MV-4-11 (cell line): ENCODE data around the gene CORIN.
A peak's percentile ranks its signal among the peaks of the same experiment; 100 is the strongest.

Experiments used
- DNase-seq: peaks from one replicate; lab custom pipeline; 2025; lab: John Stamatoyannopoulos, UW

Gene CORIN, protein sequence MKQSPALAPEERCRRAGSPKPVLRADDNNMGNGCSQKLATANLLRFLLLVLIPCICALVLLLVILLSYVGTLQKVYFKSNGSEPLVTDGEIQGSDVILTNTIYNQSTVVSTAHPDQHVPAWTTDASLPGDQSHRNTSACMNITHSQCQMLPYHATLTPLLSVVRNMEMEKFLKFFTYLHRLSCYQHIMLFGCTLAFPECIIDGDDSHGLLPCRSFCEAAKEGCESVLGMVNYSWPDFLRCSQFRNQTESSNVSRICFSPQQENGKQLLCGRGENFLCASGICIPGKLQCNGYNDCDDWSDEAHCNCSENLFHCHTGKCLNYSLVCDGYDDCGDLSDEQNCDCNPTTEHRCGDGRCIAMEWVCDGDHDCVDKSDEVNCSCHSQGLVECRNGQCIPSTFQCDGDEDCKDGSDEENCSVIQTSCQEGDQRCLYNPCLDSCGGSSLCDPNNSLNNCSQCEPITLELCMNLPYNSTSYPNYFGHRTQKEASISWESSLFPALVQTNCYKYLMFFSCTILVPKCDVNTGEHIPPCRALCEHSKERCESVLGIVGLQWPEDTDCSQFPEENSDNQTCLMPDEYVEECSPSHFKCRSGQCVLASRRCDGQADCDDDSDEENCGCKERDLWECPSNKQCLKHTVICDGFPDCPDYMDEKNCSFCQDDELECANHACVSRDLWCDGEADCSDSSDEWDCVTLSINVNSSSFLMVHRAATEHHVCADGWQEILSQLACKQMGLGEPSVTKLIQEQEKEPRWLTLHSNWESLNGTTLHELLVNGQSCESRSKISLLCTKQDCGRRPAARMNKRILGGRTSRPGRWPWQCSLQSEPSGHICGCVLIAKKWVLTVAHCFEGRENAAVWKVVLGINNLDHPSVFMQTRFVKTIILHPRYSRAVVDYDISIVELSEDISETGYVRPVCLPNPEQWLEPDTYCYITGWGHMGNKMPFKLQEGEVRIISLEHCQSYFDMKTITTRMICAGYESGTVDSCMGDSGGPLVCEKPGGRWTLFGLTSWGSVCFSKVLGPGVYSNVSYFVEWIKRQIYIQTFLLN

GRCh38 chr4:47837908-47838294 lies at the start of gene CORIN:
TSS of gene CORIN (minus strand) at chr4:47838067. CDS start at chr4:47837949, 118 bp downstream.
- DNase-seq, result no peak

- no peak for DNase-seq
Observed at GRCh38 chr4:47882228-47882627, 44.4 kb upstream of the CORIN start.

DNA sequence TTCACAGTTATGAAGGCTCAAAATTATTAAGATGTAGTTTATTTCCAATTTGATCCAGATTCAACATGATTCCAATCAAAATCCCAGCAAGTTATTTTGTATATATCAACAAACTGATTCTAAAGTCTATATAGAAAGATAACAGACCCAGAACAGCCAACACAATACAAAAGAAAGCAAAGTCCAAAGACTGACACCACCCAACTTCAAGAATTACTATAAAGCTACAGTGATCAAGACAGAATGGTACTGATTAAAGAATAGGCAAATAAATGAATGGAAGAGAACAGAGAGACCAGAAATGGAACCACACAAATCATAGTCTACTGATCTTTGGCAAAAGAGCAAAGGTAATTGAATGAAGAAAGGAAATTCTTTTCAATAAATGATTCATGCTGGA lies 41.6 kb upstream of the CORIN start:
- no peak for DNase-seq

DNA sequence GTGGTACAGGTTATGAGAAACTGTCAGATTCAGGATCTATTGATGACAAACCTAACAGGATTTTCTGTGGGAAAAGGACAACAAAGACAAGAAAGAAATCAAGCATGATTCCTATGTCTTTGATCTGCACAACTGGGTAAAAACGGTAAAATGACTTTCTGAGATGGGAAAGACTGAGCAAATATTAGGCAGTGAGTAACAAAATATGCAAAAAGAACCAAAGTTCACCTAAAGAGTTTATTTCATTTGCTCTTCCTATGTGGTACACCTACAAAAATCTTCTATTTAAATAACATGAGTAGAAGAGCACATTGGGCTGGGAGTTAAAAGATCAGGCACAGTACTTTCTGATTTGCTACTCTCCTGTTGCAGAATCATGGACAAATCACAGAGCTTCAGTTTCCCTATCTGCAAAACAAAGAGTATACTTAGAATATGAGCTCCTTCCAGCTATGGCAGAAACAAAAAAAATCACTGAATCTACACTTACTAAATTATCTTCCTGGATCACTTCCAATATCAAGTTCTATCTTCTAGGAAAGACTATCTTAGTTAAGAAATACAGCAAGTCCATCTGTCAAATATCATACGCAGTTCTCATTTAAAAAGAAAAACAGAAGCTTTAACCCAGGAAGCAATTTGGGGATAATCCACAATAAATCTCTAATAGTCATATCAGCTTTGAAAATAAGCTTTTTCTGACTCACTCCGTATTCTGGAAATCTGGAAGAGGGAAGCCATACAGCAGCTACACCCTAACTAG lies 39.1 kb upstream of the CORIN start:
- DNase-seq, result no peak

GRCh38 chr4:47876310-47876709 lies 38.4 kb upstream of the CORIN start:
- no peak for DNase-seq

DNA sequence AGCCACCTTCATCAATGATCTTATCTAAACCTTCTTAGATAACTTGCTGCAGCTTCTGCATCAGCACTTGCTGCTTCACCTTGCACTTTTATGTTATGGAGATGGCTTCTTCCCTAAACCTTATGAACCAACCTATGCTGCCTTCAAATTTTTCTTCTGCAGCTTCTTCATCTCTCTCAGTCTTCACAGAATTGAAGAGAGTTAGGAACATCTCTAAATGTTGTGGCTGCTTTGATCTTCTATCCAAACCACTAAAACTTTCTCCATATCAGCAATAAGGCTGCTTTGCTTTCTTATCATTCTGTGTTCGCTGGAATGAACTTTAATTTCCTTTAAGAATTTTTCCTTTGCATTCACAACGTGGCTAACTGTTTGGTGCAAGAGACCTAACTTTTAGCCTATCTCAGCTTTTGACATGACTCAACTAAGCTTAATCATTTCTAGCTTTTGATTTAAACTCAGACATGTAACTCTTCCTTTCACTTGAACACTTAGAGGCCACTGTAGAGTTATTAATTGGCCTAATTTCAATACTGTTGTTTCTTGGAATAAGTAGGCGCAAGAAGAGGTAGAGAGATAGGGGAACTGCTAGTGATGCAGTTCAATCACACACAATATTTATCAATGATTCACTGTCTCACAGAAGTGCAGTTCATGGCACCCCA lies 36.1 kb upstream of the CORIN start:
- no peak for DNase-seq

- DNase-seq, result no peak
Observed at GRCh38 chr4:47863486-47863885, 25.6 kb upstream of the CORIN start.

DNA sequence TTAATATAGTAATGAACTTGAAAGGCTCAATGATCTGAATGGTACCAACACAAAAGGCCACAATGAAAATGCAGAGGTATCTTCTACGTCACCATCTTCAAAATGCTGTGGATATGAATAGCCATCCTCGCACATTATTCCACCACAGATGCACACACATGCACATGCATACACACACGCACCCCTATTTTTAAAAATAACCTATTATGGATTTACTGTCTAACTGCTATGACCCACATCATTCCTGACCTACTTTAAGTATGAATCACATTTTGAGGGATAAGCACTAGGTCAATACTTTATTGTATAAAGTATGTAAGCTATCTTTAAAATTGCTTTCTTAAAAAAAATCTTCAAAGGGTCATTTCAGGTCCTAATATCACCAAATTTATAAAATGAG lies 24.4 kb upstream of the CORIN start:
- no peak for DNase-seq

GRCh38 chr4:47860305-47860704 lies 22.4 kb upstream of the CORIN start:
- DNase-seq, result no peak

GRCh38 chr4:47858006-47858405 lies 20.1 kb upstream of the CORIN start:
- peak; percentile 21 for DNase-seq

DNA sequence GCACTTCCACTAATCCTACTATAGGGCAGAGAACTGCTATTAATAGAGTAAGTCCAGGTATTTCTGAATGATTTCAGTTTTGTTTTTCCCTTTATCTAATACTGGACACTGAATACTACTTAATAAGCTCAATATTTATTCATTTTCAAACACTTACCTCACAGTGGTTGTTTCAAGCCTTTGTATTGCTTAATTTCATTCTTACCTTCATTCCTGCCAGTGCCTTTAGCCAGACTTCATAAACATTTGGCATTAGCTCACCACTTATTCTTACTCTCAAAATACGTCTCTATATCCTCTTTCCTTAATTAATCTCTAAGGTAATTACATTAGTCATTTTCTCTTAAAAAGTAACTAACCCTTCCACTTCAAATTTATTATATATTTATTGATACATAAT lies 18.8 kb upstream of the CORIN start:
- no peak for DNase-seq

GRCh38 chr4:47855350-47855749 lies 17.5 kb upstream of the CORIN start:
- no peak for DNase-seq

- peak; percentile 42 for DNase-seq
Observed at GRCh38 chr4:47852136-47852535, 14.3 kb upstream of the CORIN start.

DNA sequence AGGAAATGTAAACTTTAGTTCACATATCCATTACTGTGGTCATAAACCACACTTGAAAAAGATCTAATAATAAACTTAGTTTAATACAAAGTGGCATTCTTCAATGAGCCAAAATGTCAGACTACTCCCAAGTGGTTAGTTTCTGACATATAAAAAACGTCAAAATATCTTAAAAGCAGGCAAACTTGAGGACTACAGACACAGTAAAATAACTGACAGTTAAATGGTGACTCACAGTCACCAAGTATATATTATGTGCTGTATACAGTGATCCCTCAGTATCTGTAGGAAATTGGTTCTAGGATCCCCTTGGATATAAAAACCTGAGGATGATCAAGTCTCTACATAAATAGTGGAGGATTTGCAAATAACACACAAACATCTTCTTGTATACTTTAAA lies 11.6 kb upstream of the CORIN start:
- DNase-seq, result no peak

DNA sequence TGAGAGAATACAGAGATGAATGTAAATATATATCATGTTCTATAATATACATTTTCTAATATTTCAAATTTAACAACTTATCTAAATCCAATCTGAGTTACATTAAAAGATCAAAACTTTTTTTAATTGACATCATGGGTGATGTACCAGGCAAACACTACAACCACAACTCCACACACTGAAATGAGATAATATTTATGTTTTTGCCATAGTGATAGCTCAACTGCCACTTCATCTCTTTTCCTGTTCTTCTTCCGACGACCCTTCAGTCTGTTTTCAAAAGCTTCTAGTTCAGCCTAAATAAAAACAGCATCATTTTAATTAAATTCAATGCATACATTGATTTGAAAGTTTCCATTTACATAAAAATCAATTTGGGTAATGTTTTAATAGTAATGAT lies 10.2 kb upstream of the CORIN start:
- DNase-seq, result no peak

DNA sequence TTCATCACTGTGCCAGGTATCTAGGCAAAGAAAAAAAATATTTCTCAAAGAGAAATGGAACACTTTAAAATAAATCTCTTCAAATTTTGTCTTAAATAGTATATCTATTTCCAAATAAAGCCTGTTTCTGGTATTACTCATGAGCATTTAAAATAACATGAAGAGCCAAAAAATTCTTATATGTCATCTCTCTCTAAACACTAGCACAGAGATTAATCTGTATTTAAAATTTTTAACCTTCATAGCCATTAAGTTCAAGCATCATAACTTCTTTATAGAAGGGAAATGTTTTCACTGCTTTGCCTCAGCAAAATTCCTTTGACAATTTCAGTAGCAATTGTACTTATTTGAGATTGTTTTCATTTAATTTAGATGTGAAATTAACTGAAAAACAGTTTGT lies 5.1 kb upstream of the CORIN start:
- no peak for DNase-seq

DNA sequence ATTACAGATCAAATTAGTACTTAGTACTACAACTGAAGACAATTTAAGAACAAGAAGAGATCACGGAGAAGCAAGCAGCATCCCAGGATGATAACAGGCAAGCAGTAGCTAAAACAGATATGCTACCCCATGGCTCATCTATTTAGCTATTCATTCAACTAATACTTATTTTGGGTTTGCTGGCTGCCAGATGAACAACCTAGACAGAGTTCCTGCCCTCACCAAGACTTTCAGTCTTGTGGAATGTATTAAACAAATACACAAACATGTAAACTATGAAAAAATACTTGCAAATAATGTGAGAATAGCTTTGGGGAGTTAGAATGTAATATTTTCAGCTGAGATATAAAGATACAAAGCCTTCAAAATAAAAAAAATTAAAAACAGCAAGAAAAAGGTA lies 2.4 kb upstream of the CORIN start:
- no peak for DNase-seq

DNA sequence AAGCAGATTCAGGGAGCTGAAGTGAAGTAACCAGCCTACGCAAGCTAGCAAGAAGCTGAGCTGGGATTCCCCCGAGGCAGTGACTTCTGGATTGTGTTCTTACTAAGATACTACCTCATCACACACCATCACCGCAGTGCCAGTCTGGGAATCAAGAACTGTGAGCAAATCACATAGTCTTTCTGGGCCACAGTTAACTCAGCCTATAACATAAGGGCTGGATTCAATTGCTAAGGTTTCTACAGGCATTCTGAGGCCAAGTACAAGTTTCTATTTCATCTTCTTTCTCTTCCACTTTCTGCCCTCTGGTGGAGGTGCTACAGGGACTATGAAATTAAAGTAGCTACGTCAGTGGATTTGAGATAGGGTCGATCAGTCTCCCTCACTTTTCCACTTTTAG lies 1.4 kb upstream of the CORIN start:
- peak; percentile 23 for DNase-seq

DNA sequence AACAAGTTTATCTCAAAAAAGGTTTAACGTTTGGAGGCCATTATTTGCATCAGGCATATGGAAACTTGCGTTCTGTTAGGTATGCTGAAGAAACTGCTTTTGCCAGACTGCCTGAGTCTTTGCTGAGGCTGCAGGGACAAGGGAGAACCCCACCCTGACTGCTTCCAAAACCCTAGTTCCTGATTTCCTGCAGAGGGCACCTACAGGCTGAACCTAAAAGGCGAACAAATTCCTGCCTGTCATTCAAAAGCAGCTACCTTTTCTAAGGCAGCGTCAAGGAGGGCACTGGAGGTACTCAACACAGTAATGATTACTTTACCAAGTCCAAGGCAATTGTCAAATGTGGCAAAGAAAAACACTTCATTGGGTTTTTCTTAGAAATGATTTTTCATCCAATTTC lies 578 bp upstream of the CORIN start:
- no peak for DNase-seq

GRCh38 chr4:47837094-47837907 lies 566 bp downstream of the CORIN start:
- DNase-seq, result no peak

DNA sequence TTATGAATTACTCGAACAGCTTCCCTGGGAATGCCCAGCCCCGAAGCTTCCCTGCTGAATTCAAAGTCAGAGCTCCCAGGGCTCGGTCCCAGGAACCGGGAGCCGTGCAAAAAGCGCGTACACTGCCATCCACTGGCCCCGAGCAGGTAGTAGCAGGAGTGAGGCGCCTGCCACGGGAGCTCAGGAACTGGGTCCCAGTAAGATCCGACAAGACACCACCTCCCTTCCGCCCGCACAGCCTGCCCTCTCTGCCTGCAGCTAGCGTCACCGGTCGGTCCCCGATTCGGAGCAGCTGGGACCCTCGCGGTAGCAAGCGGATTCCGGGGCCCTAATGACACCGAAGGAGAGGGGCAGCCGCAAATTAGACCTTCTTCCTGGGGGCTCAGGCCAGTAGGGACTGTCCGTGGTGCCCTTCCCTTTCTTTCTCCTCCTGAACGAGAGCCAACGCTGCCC lies 1.2 kb downstream of the CORIN start:
- peak; percentile 25 for DNase-seq
